IPS-18c (cell line): Measurements from ENCODE around the gene AMPD3.
"Not testable (repeated sequence)": the region's sequence is repeated elsewhere in the genome, so short reads cannot be mapped to it uniquely, and the experiment has no call there.

Experiments used
- H3K4me3 ChIP-seq: 2 replicates; pipeline ENCODE4 v1.7.0; 2013; ENCODE audit warnings: low read depth, mild to moderate bottlenecking, low read length, moderate library complexity; ENCODE audit not compliant: insufficient read depth
- H3K9me3 ChIP-seq: one replicate; pipeline ENCODE4 v1.6.1; 2013; ENCODE audit warnings: mild to moderate bottlenecking, low read length, moderate library complexity; ENCODE audit not compliant: control insufficient read depth, insufficient read depth

AMPD3 gene

DNA sequence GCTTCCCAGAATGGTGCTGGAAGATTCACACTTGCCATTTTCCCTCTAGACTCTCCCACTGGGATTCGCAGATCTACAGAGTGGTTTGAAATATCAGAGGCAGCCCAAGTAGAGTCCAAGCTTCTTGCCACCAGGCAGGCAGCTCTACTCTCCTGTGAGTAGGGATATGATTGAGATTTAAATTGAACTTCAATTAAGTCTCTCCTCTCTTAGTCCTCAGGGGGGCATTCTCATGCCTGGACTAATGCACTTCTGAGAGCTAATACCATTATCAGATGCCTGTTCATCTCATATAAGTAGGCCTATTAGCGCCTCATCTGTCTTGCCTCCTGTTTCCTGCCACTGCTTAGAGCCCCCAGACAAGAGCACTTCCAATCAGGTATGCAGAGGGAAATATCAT, 25.5 kb upstream of the AMPD3 start:
- Histone ChIP-seq H3K9me3 (peaks cover 5% of the 10 kb centered on the region), H3K4me3 (no peak overlapping the region)

DNA sequence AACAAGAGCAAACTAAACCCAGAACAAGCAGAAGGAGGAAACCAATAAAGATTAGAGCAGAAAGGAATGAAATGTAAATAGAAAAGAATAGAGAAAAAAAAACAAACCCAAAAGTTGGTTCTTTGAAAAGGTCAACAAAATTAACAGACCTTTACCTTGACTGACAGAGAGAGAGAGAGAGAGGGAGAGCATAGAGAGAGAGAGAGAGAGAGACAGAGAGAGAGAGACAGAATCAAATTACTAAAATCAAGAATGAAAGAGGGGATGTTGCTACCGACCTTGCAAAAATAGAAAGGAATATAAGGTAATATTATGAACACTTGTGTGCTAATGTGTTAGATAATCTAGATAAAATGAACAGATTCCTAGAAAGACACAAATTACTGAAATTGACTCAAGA, 22.6 kb upstream of the AMPD3 start:
- Histone ChIP-seq H3K9me3 (no peaks in the 10 kb centered on the region), H3K4me3 (no peak overlapping the region)

DNA sequence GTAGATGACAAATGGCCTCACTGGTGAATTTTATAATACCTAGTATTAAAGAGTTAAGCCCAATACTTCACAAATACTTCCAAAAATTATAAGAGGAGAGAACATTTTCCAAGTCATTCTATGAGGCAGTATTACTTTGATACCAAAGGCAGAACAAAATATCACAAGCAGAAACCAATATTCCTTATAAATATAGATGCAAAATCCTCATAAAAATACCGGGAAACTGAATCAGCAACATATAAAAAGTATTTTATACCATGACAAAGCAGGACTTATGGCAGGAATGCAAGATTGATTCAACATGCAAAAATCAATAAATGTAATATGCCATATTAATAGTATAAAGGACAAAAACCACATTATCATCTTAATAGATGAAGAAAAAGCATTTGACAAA, 22.1 kb upstream of the AMPD3 start:
- Histone ChIP-seq H3K9me3 (no peaks in the 10 kb centered on the region), H3K4me3 (no peak overlapping the region)

DNA sequence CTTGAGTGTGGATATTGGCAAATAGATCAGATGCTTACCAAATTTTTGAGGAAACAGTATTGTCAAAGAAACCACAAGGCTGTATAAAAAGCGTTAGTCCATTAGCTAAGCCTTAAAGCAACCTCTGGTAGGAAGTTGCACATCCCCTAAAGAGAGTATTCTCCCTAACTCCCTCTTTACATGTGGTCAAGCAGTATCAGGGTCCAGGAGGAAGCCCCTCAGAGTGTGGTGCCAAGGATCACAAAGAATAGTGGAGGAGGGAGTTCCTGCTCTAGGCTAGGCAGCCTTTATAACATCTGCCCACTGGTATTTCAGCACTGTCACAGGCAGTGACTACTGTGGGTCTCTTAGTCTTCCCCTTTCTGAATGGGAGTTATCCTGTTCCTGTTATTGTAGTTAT, 18.8 kb upstream of the AMPD3 start:
- Histone ChIP-seq H3K9me3 (no peaks in the 10 kb centered on the region), H3K4me3 (no peak overlapping the region)

DNA sequence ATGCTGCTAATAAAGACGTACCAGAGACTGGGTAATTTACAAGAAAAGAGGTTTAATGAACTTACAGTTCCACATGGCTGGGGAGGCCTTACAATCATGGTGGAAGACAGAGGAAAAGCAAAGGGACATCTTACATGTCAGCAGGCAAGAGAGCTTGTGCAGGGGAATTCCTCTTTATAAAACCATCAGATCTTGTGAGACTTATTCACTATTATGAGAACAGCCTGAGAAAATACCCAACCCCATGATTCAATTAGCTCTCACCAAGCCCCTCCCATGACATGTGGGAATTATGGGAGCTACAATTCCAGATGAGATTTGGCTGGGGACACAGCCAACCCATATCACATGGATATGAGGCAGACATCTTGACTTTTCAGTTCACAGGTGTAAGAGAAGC, 18.4 kb upstream of the AMPD3 start:
- H3K9me3 ChIP-seq, H3K4me3 ChIP-seq: not testable (repeated sequence)

DNA sequence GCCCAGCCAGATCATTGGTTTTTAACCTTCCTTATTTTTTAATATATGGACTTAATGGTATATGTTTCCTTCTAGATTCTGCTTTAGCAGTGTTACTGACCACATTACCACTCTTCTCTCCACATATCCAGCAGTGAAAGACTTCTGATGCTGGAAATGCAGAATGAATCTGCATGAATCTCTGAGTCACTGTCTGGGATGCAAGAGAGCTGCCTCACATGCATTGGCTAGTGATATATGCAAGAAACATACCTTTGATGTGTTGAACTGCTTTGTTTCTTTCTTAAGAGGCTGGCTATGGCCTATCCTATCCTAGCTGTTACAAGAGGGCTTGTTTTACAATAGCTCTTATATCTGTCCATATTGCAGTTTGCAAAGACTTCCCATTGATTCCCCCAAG, 16.6 kb upstream of the AMPD3 start:
- Histone ChIP-seq H3K9me3 (no peaks in the 10 kb centered on the region), H3K4me3 (no peak overlapping the region)

DNA sequence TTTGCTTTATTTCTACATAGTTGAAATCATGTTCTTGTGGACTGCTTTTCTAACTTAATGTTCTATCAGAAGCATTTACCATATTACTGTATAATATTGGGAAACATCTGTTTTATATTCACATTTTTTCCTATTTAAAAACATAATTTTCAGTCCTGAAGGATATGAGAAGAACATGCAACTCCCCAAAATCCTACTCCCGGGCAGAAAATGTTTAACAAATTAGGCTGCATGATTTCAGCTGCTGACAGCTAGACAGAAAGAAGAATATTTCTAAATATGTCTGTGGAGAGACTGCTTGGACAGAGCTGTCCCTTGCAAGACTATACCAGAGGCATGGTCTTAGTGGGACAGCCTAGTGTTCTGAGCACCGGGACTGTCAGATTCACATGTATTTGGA, 15.7 kb upstream of the AMPD3 start:
- no peaks in the 10 kb centered on the region for H3K9me3 ChIP-seq

DNA sequence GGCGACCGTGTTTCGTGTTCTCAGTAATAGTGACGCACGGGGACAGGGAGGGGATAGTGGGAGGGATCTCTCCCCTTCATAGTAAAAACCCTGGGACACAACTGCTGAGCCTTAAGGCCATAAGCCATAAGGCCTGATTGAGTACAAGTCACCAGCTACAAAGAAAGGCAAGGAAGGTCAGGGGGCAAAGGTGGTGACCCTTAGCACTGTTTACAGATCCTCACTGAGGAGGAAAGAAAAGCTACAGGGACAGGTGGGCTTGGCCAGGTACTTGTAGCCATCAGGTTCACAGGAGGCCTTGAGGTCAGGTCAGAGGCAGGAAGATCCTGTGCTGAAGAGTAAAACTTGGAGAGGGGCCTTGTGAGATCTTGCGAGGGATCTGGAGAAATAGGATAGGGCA, 15.1 kb upstream of the AMPD3 start:
- no peaks in the 10 kb centered on the region for H3K9me3 ChIP-seq
- H3K4me3 ChIP-seq: no peak overlapping the region

More for the DNA sequence above, 15.7 kb upstream of the AMPD3 start:
- H3K4me3 ChIP-seq: no peak overlapping the region

DNA sequence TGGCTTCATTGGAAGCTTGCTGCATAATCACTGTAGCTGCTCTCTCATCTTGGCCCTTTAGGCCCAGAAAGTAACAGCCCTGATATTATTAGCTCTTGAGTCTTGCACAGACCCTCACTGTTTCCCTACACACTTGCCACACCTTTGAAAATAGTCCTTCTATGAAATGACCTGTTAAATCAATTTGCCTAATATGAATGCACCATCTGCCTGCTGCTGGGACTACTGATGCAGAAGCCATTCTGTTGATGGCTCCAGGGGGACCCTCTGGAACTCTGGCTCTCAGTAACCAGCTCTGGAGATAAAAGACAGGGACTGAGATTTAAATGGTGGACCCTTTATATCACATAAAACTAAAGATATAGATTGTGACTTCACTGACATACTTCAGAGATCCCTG, 14.7 kb upstream of the AMPD3 start:
- Histone ChIP-seq H3K9me3 (no peaks in the 10 kb centered on the region), H3K4me3 (no peak overlapping the region)

DNA sequence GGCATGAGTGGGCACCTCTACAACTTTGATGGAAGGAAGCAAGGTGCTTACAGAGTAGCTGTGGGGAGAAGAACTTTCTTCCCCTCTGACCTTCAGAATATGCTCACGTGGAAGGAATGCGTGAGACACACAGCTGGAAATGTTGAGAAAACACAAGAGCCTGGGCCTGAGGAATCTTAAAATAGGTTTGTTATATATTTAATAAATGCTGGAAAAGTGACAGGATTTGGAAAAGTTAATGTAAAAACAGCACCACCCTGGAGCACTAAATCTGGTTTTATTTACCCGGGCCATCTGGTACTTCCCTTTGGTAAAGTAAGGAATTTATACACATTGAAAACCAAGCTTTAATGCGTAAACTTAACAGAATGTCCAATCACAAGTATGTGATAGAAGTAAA, 14.0 kb upstream of the AMPD3 start:
- Histone ChIP-seq H3K4me3 (no peak overlapping the region), H3K9me3 (no peaks in the 10 kb centered on the region)

DNA sequence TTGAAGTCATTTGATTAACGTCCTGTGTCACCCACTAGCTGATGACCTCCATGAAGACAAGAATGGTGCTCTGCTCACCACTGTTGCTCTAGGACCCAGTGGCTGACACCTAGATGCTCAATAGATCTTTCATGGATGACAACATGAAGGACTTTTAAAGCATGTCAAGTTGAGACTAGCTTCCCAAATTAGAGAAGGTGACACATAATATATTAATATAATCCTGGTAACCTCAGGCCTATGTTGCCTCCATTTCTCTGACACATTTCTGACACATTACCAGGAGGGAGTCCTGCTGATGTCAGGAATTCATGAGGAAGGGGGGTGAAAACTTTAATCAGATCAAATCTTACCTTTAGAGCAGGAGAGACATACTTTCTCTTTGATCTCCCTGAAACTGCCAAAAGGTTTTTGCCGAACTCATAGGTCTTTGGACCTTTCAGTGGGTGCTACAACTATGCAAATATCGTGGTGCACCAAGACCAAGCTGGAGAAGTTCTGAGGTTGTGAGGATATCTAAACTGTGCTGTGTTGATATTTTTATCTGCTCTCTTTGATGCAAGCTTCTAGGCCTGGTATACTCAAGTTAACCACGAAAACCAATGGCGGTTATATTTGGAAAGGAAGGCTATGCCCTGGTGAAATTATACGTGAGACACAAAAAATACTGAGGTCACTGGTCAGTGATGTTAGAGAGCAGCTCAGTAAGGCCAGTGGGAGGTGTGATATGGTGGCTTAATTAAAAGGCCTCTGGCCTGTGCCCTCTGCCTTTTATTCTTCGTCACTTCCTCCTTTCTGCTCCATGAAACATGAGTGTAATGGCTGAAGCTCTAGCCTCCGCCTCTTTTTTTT, 13.2 kb upstream of the AMPD3 start:
- Histone ChIP-seq H3K4me3 (no peak overlapping the region), H3K9me3 (no peaks in the 10 kb centered on the region)

DNA sequence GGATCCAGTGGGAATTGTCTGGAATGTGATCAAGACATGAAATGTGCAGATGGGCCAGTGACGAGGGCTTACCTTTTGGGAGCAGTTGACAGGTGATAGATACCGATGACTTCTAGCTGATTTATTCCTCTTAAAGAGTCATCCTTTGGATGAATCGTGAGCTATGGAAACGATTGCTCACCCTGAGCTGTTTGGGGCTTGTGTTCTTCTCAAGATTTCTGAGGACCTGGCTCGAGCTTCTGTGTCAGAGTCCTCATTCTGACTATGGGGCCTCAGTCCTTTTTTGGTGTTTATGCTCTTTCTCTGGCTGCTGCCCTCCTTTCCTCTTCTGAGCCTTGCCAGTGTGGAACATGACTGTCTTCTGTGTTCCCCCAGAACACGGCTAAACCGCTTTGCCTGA, 11.9 kb upstream of the AMPD3 start:
- no peaks in the 10 kb centered on the region for H3K9me3 ChIP-seq
- H3K4me3 ChIP-seq: no peak overlapping the region

DNA sequence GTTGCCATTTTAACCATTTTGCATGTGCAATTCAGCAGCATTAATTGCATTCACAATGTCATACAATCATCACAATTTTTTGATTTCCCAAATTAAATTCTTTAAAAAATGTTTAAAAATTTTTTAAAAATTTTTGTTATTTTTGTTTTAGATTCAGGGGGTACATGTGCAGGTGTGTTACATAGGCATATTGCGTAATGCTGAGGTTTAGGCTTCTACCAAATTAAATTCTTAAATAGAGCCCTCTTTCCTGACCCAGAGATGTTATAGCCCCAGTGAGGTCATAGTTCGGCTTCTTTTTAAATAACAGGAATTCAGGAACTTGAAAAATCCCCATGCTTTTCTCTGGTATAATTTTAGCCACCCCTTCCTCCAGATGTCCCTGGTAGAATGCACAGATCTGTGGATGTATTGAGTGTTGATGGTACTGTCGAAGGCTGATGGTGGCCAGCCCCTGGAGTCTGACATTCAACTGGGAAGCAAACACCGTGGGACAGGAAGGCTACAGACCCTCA, 11.3 kb upstream of the AMPD3 start:
- no peak overlapping the region for H3K4me3 ChIP-seq
- H3K9me3 ChIP-seq: no peaks in the 10 kb centered on the region

DNA sequence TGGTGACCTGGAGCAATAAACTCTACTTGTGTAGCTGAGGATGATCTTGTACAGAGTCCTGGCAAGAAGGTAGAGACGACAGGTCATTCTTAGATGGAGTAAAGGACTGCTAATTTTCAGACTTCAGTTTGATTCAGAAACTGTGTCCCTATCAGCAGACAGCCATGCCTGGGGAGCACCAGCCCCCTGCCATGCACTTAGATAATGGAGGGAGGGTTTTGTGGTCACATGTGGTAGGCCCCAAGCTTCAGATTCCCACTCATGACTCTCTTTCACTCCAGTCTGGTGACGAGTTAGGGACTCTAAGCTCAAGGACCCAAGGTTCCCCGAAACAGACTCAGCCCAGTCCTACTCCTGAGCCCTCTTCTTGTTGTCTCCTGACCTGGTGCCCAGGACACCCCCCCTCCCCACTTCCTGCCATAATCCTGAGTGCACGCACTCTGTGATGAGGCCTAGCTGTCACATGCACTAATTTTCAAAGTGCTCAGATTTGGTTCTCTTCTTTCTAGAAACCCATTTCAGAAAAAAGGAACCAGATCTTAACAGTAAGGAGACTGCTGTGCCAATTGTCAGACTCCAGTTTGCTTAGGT, 10.2 kb upstream of the AMPD3 start:
- Histone ChIP-seq H3K9me3 (no peaks in the 10 kb centered on the region), H3K4me3 (no peak overlapping the region)

DNA sequence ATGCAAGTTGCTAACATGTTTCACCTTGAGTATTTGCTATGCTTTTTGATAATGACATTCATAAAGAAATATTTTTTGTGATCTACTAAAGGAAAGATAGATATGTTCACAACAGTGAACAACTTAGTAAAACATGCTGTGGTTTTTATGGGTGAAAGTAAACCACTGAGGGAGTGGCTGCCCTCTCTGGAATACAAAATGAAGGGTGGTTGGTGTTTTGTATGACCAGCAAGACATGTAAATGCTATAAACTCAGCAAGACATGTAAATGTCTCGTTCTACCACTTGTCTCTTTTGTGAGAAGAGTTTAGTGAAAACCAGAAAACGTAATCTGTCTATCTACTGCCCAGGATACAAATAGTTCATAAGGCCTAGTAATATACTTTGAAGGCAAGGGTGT, 7.6 kb upstream of the AMPD3 start:
- no peaks in the 10 kb centered on the region for H3K9me3 ChIP-seq
- no peak overlapping the region for H3K4me3 ChIP-seq

DNA sequence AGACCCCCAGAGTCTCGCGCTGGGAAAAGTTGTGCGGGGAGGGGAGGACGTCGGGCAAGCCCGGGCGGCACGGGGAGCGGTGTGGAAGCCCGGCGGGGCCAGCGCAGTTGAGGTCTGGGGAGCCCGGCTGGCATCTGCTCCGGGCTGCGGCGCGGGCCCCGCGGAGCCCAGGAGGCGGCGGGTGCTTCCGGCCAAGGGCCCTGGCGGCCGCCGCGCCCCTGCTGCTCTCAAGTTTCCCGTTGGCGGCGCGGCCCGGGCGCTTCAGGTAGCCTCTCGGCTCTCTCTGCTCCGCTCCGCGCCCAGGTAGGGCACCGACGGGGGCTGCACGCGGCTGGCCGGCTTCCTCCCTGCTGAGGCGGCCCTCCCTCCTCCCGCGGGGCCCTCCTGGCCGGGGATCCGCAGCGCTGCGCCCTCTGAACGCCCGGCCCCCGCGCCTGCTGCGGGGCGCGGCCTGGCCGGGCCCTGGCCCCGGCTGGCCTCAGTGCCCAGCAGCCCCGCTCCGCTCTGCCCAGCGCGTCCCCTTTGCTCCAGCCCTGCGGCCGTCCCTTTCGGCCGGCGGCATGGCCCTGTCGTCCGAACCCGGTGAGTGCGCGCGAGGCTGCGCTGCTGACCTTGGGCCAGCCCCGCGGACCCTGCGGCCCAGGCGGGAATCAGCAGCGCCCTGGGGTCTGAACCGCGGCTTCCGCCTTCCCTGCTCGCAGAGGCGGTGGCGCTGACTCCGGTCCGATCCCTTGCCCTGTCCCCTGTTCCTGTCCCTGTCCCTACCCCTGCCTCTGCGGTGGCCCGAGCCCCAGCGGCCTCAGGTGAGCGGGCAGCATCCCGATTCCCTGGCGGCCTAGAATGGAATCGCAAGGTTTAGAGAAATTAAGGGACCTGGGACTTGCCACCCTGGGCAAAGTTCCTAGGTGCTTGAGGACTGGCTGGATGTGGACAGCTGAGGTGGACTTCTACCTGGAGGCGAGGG, 4.3 kb upstream of the AMPD3 start:
- peak overlapping the region; percentile 66 for H3K4me3 ChIP-seq
- no peaks in the 10 kb centered on the region for H3K9me3 ChIP-seq

DNA sequence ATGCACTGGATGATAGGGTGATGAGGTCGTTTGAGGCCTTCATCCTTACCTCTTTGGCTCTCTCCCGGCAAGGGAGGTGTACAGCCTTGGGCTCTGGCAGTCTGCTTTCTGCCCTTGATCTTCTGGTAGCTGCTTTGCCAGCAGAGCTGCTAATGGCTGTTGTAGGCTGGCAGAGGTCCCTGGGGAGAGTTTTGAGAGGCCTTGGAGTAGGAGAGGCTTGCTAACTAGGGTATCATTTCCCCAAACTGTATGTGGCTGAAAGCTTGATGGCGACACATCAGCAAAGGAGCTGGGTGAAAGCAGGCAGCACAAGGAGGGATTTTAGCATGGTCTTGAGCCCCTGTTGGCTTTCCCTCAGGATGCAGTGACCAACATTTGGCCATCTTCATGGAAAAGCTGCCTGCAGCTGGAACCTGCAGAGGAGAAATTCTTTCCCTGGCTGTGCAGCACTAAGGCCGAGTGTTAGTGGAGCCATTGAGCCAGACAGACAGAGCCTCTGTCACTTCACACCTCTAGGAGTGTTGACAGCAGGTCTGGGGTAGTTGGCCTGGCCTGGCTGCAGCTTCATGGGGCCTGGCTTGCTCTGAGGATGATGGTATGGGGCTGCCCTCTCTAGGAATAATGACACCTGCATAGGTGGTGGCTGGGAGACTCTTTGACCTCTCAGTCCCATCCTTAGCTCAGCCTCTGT, 3.5 kb upstream of the AMPD3 start:
- peak overlapping the region; percentile 66 for H3K4me3 ChIP-seq

More for the DNA sequence above, 3.5 kb upstream of the AMPD3 start:
- H3K9me3 ChIP-seq: no peaks in the 10 kb centered on the region
